H1 (cell line): ENCODE data around the gene BMI1. TPM values are rescaled to one million over a fixed set of nuclear protein-coding genes. Genes with fewer than 3 reads are reported as not detected.

Experiments used
- CTCF ChIA-PET: fragments of 300-600 bp; sonication (Branson Sonifier 250); formaldehyde crosslinking; loops from one replicate; lab custom pipeline; 2021; ENCODE audit not compliant: partially characterized antibody; lab: Charles Lee
- POLR2A ChIA-PET: fragments of 300-600 bp; sonication (Branson Sonifier 250); formaldehyde crosslinking; loops from one replicate; lab custom pipeline; 2021; ENCODE audit warnings: inconsistent platforms; ENCODE audit not compliant: partially characterized antibody; lab: Charles Lee
- DNase-seq, 2 experiments: peaks; one replicate each; pipeline versions ENCODE4 v3.0.0 to v3.0.0-alpha.2; 2010 to 2022; ENCODE audit warnings: low spot score in 2 of 2, low read depth in 1 of 2, mixed read lengths in 1 of 2
- FAIRE-seq: peaks from 2 replicates; lab custom pipeline; 2011; peaks lifted over from hg19 to GRCh38; lab: Jason Lieb, UNC
- H2AFZ ChIP-seq: 2 replicates; pipeline ENCODE4 v1.8.1; 2012; ENCODE audit warnings: low read length, inconsistent platforms
- H2AK5ac ChIP-seq: 2 replicates; pipeline ENCODE4 v1.6.1; 2013; ENCODE audit warnings: low read depth, low read length
- H2BK120ac ChIP-seq: replicated peaks from 2 replicates; pipeline ENCODE3; 2013; ENCODE audit warnings: low read depth, low read length, inconsistent platforms
- H2BK12ac ChIP-seq: 2 replicates; pipeline ENCODE4 v1.6.1; 2013; ENCODE audit warnings: low read depth, low read length
- H2BK15ac ChIP-seq: 2 replicates; pipeline ENCODE4 v1.6.1; 2013; ENCODE audit warnings: low read length
- H2BK20ac ChIP-seq: 2 replicates; pipeline ENCODE4 v1.6.1; 2013; ENCODE audit warnings: low read length
- H2BK5ac ChIP-seq: 2 replicates; pipeline ENCODE4 v1.6.1; 2013; ENCODE audit warnings: low read depth, low read length
- H3K14ac ChIP-seq: 2 replicates; pipeline ENCODE4 v1.6.1; 2013; ENCODE audit warnings: inconsistent platforms; ENCODE audit not compliant: insufficient read length
- H3K18ac ChIP-seq: 2 replicates; pipeline ENCODE4 v1.6.1; 2013; ENCODE audit warnings: low read length; ENCODE audit errors: extremely low read depth
- H3K23ac ChIP-seq: 2 replicates; pipeline ENCODE4 v1.6.1; 2013; ENCODE audit warnings: inconsistent platforms; ENCODE audit not compliant: insufficient read length
- H3K23me2 ChIP-seq: 2 replicates; pipeline ENCODE4 v1.6.1; 2013; ENCODE audit warnings: low read depth, low read length
- H3K27ac ChIP-seq: 2 replicates; pipeline ENCODE4 v1.6.1; 2011; ENCODE audit warnings: low read depth, low read length, inconsistent platforms
- H3K27me3 ChIP-seq, 4 experiments: replicated peaks in 1 of 4; 1 replicate in 1 of 4; 2 replicates in 3 of 4; pipeline versions ENCODE4 v1.6.1 to v1.8.1; 2011 to 2013; ENCODE audit warnings: low read length in 3 of 4, mild to moderate bottlenecking in 3 of 4, inconsistent platforms in 2 of 4, mixed read lengths in 2 of 4, moderate library complexity in 1 of 4; ENCODE audit not compliant: control insufficient read depth in 3 of 4, insufficient read depth in 3 of 4; ENCODE audit errors: extremely low read depth in 1 of 4
- H3K36me3 ChIP-seq, 4 experiments: 2 replicates each; pipeline versions ENCODE4 v1.6.1 to v1.8.1; 2011 to 2013; ENCODE audit warnings: mild to moderate bottlenecking in 4 of 4, low read length in 3 of 4, moderate library complexity in 2 of 4, control low read depth in 1 of 4, inconsistent platforms in 1 of 4; ENCODE audit not compliant: insufficient read depth in 4 of 4, control insufficient read depth in 2 of 4
- H3K4ac ChIP-seq: replicated peaks from 2 replicates; pipeline ENCODE3; 2013; ENCODE audit warnings: low read length, low read depth, mixed read lengths, inconsistent platforms; ENCODE audit not compliant: insufficient read length
- H3K4me1 ChIP-seq, 4 experiments: replicated peaks in 1 of 4; 1 replicate in 1 of 4; 2 replicates in 3 of 4; pipeline versions ENCODE4 v1.6.1 to v1.8.1; 2011 to 2013; ENCODE audit warnings: low read length in 3 of 4, inconsistent platforms in 2 of 4, mixed read lengths in 1 of 4; ENCODE audit not compliant: insufficient read depth in 4 of 4, control insufficient read depth in 3 of 4
- H3K4me2 ChIP-seq, 2 experiments: 2 replicates each; pipeline versions ENCODE4 v1.6.1 to v1.8.1; 2011 to 2013; ENCODE audit warnings: low read depth in 2 of 2, low read length in 2 of 2, control low read depth in 1 of 2, inconsistent platforms in 1 of 2, mild to moderate bottlenecking in 1 of 2; ENCODE audit not compliant: insufficient read depth in 1 of 2
- H3K4me3 ChIP-seq, 4 experiments: fragments of 200-600, 300-600 bp in 1 of 4; sonication (generic), shearing (Covaris generic), sonication (Bioruptor Twin) in 1 of 4; 2 replicates each; pipeline versions ENCODE4 v1.5.1 to v1.8.1; 2011 to 2016; ENCODE audit warnings: low read length in 4 of 4, low read depth in 3 of 4, control low read depth in 2 of 4, inconsistent platforms in 2 of 4, mild to moderate bottlenecking in 2 of 4, mixed read lengths in 1 of 4, moderate library complexity in 1 of 4; ENCODE audit not compliant: insufficient read depth in 2 of 4; ENCODE audit errors: extremely low read depth in 1 of 4
- H3K56ac ChIP-seq: replicated peaks from 2 replicates; pipeline ENCODE3; 2013; ENCODE audit warnings: low read depth, mild to moderate bottlenecking, mixed read lengths, low read length, inconsistent platforms; ENCODE audit not compliant: insufficient read length
- H3K79me1 ChIP-seq: 2 replicates; pipeline ENCODE4 v1.6.1; 2013; ENCODE audit warnings: low read depth, low read length, control low read depth
- H3K79me2 ChIP-seq, 2 experiments: 2 replicates each; pipeline versions ENCODE4 v1.6.1 to v1.8.1; 2012 to 2013; ENCODE audit warnings: low read length in 2 of 2, mild to moderate bottlenecking in 2 of 2, inconsistent platforms in 1 of 2; ENCODE audit not compliant: insufficient read depth in 2 of 2, control insufficient read depth in 1 of 2
- H3K9ac ChIP-seq, 4 experiments: replicated peaks in 1 of 4; 1 replicate in 1 of 4; 2 replicates in 3 of 4; pipeline versions ENCODE4 v1.6.1 to v1.8.1; 2011 to 2013; ENCODE audit warnings: low read depth in 3 of 4, low read length in 3 of 4, control low read depth in 2 of 4, mild to moderate bottlenecking in 2 of 4, moderate library complexity in 2 of 4, inconsistent platforms in 1 of 4; ENCODE audit errors: extremely low read depth in 1 of 4
- H3K9me3 ChIP-seq, 2 experiments: 2 replicates each; pipeline versions ENCODE4 v1.6.1 to v1.8.1; 2012 to 2013; ENCODE audit warnings: mild to moderate bottlenecking in 2 of 2, moderate library complexity in 2 of 2, control low read depth in 1 of 2, inconsistent platforms in 1 of 2, low read depth in 1 of 2, low read length in 1 of 2, mixed read lengths in 1 of 2; ENCODE audit not compliant: insufficient read depth in 2 of 2
- H4K20me1 ChIP-seq, 2 experiments: replicated peaks in 1 of 2; 2 replicates each; pipeline versions ENCODE3 to v1.8.1; 2011 to 2013; ENCODE audit warnings: inconsistent platforms in 2 of 2, low read length in 2 of 2, mild to moderate bottlenecking in 1 of 2; ENCODE audit not compliant: insufficient read depth in 2 of 2, control insufficient read depth in 1 of 2
- H4K5ac ChIP-seq: 2 replicates; pipeline ENCODE4 v1.6.1; 2013; ENCODE audit warnings: low read length, low read depth, mixed read lengths, inconsistent platforms; ENCODE audit not compliant: insufficient read length
- H4K8ac ChIP-seq: 2 replicates; pipeline ENCODE4 v1.8.0; 2013; ENCODE audit warnings: mild to moderate bottlenecking, moderate library complexity, low read length, inconsistent platforms; ENCODE audit not compliant: insufficient read depth; ENCODE audit errors: extremely low read depth
- H4K91ac ChIP-seq: replicated peaks from 2 replicates; pipeline ENCODE3; 2013; ENCODE audit warnings: low read length, mixed read lengths, inconsistent platforms; ENCODE audit not compliant: insufficient read length
- CBX8 ChIP-seq: fragments of 300-800, 300-1000 bp; sonication (generic); IDR thresholded peaks from 2 replicates; pipeline ENCODE4 v1.7.1; 2016; ENCODE audit warnings: low read depth, low read length, borderline replicate concordance
- PHF8 ChIP-seq: fragments of 200-600 bp; sonication (generic); conservative IDR thresholded peaks from 2 replicates; pipeline ENCODE4 v1.7.1; 2012; ENCODE audit warnings: low read depth, mild to moderate bottlenecking, inconsistent platforms, low read length, moderate library complexity
- RAD21 ChIP-seq, 2 experiments: IDR thresholded peaks in 1 of 2; conservative IDR thresholded peaks in 1 of 2; 2 replicates each; pipeline ENCODE4 v1.6.1; 2011; ENCODE audit warnings: low read depth in 2 of 2, low read length in 2 of 2, improper control_type of control experiment in 1 of 2, inconsistent platforms in 1 of 2, mild to moderate bottlenecking in 1 of 2, moderate library complexity in 1 of 2
- SIX5 ChIP-seq: IDR thresholded peaks from 2 replicates; pipeline ENCODE4 v1.6.1; 2011; ENCODE audit warnings: mild to moderate bottlenecking, low read depth, low read length
- WGBS, 2 experiments: shearing (Covaris generic) in 1 of 2; methylation state at CpG; one replicate each; pipeline versions ENCODE4 v1.1.6 to v1.1.7; 2013 to 2015; ENCODE audit warnings: low lambda C conversion rate in 2 of 2, mixed read lengths in 2 of 2, inconsistent platforms in 1 of 2, low coverage in 1 of 2, missing lambda C conversion rate in 1 of 2; ENCODE audit not compliant: insufficient replicate concordance in 2 of 2, insufficient coverage in 1 of 2, insufficient read length in 1 of 2; ENCODE audit errors: extremely low coverage in 1 of 2, missing lambda C conversion rate in 1 of 2; 5-methylcytosine and 5-hydroxymethylcytosine counted together
- polyA plus RNA-seq, 7 experiments: library from polyadenylated mRNA; depleted of rRNA in 3 of 7; stranded (reverse) in 5 of 7; unstranded in 2 of 7; fragments of >200 nt in 5 of 7; fragments of 200-250 nt in 2 of 7; gene quantifications; 1 replicate in 5 of 7; 2 replicates in 1 of 7; 4 replicates in 1 of 7; pipeline versions ENCODE4 v1.2.1 to v1.2.3, GENCODE V29; 2011 to 2013; ENCODE audit warnings: missing spikeins in 2 of 7, mixed read lengths in 2 of 7
- total RNA-seq: library from RNA; stranded (reverse); fragmentation: NEBNext Ultra II Directional; extraction: Animal tissue kit (Norgen Biotek cat#: 25700); gene quantifications from 2 replicates; pipeline ENCODE4 v1.2.1, GENCODE V29; 2021
- TF ChIP-seq, protein P1 (sequence below): IDR thresholded peaks from 2 replicates; pipeline ENCODE4 v1.6.1; 2012; ENCODE audit warnings: inconsistent platforms

Gene BMI1
- total and polyA plus RNA-seq, 2 of the 8 experiments (the other 6 are each of a cell fraction or from before 2014, with no cell fraction given): 2.8 to 10.7 TPM

DNA sequence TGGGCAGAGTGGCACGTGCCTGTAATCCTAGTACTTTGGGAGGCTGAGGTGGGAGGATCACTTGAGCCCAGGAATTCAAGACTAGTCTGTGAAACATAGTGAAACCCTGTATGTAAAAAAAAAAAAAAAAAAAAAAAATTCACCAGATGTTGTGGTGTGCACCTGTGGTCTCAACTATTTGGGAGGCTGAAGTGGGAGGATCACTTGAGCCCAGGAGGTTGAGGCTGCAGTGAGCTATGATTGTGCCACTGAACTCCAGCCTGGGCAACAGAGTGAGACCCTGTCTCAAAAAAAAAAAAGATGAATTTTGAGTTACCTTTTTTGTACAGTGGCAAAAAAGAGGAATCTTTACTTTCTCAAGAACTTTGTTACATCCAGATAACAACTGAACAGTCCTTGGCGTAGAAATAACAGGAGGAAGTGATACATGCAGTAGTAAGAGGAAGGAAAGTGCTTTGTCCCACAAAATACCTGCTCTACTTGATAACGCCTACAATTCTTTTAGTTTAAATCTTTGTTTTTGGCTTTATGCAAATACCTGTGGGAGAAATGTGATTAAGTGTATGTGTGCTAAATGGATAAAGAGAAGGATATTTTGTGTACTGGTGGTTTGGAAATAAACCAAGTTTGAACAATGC lies 53.7 kb downstream of the BMI1 start:
- Histone ChIP-seq H3K9ac (no peak overlapping the region), H3K4me3 (no peak overlapping the region), H2BK15ac (no peak overlapping the region), H3K4me1 (peaks cover 0 to 6% (median 0%) of the 10 kb centered on the region in 4 experiments; a peak in 2 of 7 replicates), H3K14ac (no peak overlapping the region), H3K36me3 (no peaks in the 10 kb centered on the region), H2BK5ac (no peak overlapping the region), H3K23ac (no peak overlapping the region), H3K27ac (no peak overlapping the region), H2BK12ac (no peak overlapping the region), H4K8ac (no peak overlapping the region), H4K5ac (no peak overlapping the region), H3K4ac (no peak overlapping the region), H3K79me2 (no peaks in the 10 kb centered on the region), H2BK20ac (no peak overlapping the region), H3K27me3 (no peaks in the 10 kb centered on the region), H3K4me2 (no peak overlapping the region), H3K18ac (no peak overlapping the region), H3K56ac (no peak overlapping the region), H2AK5ac (no peak overlapping the region), H2AFZ (no peak overlapping the region), H3K79me1 (no peaks in the 10 kb centered on the region), H3K9me3 (no peaks in the 10 kb centered on the region), H2BK120ac (no peak overlapping the region), H3K23me2 (no peaks in the 10 kb centered on the region), H4K20me1 (no peaks in the 10 kb centered on the region), H4K91ac (no peak overlapping the region)
- no peak for DNase-seq
- TF ChIP-seq CBX8 (no peak), PHF8 (no peak), RAD21 (IDR thresholded peaks at IDR 0.05 in 1 of 2, conservative IDR thresholded peaks at IDR 0.05 in 1 of 2; ENCODE audit: low read depth in 2 of 2, low read length in 2 of 2) (no peak), SIX5 (no peak)
- TF ChIP-seq, protein P1, sequence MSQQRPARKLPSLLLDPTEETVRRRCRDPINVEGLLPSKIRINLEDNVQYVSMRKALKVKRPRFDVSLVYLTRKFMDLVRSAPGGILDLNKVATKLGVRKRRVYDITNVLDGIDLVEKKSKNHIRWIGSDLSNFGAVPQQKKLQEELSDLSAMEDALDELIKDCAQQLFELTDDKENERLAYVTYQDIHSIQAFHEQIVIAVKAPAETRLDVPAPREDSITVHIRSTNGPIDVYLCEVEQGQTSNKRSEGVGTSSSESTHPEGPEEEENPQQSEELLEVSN: no peak
- ChIA-PET POLR2A (no interaction called here), CTCF (interaction anchor here (0.6 kb wide), 3 partner anchors 169 to 210 kb away, joined by 3 read pairs; no protein-coding TSS in a partner anchor)
- 96% methylated on average over 3 of the region's 3 CpGs; no CpG with 5 or more reads in 1 of the 2 experiments for WGBS, 2 experiments
- FAIRE-seq: no peak
